Hematopoietic multipotent progenitor cell treated with erythropoietin and hydrocortisone succinate and interleukin-3 and kit ligand, for 8 days (in vitro differentiated cells): ENCODE data around the gene RUFY1.
A peak's percentile ranks its signal among the peaks of the same experiment; 100 is the strongest.
"Not testable (repeated sequence)": the region's sequence is repeated elsewhere in the genome, so short reads cannot be mapped to it uniquely, and the experiment has no call there.

ENCODE experiments used
- DNase-seq: peaks from one replicate; pipeline ENCODE4 v3.0.0-alpha.2; 2015

Gene RUFY1

DNA sequence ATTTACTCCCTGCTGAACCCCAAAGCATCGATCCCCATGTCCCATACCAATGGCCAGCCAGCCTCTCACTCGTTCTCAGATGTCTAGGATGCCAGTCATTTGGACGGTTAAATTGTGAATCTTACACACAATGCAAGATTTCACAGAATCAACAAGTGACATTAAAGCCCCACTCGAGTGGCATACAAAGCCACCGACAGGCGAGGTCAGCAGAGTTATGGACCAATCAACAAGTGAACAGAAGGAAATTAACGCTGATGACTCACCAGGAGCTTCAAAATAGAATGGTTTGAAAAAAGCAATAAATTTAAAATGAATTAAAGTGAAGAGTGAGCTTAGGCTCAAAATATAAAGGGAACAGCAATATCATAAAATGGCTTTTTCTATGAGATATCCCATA is 8.2 kb upstream of the RUFY1 start:
- DNase-seq: no peak

- not testable (repeated sequence) for DNase-seq
Observed at GRCh38 chr5:179543275-179543674, 7.1 kb upstream of the RUFY1 start.

- no peak for DNase-seq
Observed at GRCh38 chr5:179553006-179553405, 2.7 kb downstream of the RUFY1 start.

DNA sequence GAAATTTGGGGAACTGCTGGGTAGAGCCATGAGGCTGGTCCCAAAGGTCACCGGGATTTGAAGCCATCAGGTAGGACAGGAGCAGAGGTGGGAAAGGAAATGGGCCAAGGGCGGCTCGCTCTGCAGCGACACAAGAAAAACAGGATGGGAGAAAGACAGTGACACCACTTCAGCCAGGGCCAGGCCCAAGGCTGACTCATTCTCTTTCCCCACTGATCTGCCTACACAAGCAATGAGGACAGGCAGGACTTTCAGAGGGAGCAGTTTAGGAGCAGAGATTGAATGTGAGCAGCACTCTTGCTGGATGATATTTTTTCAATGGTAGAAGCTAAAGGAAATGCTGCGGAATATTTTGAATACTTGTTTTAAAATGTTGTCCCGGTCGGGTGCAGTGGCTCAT is 3.5 kb downstream of the RUFY1 start:
- DNase-seq: no peak

GRCh38 chr5:179554981-179555380 is 4.6 kb downstream of the RUFY1 start:
- DNase-seq: no peak

GRCh38 chr5:179558261-179558799 is 8.0 kb downstream of the RUFY1 start:
- not testable (repeated sequence) for DNase-seq

- no peak for DNase-seq
Observed at GRCh38 chr5:179558932-179559283, 8.6 kb downstream of the RUFY1 start.

DNA sequence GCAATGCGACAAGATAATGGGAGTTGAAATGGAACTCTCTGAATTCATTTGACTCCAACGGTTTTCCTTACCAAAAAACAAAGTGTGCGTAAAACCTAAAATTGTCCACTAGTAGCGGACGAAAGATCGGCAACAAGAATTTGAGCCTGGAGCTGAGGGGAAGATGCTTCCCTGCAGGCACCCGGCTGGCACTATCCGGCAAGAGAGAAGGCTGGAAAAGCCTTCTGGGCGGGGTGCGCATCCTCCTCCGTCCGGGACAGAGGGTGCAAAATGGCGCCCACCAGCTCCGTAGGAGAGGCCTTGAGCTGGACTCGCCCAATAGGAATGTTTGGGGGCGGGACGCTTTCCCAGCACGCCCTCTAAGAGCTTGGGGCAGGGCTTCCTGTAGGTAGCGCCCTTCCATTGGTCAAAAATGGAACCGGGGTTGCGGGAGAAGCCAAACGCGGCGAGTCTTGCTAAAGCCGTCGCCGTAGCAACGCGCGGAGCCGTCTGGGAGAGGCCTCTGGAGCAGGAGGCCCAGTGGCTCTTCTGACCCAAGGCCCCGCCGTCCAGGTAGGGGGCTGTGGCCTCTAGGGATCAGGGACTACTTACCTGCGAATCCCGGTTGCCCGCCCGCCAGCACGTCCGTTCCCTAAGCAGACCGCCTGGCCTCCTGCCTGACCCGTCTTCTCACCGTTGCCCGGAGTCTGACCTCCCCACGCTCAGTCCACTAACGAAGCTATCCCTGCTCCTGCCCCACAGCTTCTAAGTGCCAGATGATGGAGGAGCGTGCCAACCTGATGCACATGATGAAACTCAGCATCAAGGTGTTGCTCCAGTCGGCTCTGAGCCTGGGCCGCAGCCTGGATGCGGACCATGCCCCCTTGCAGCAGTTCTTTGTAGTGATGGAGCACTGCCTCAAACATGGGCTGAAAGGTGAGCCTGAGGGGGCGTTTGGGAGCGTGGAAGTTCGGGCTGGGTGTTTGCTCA is 9.2 kb downstream of the RUFY1 start:
- peak; percentile 97 for DNase-seq

DNA sequence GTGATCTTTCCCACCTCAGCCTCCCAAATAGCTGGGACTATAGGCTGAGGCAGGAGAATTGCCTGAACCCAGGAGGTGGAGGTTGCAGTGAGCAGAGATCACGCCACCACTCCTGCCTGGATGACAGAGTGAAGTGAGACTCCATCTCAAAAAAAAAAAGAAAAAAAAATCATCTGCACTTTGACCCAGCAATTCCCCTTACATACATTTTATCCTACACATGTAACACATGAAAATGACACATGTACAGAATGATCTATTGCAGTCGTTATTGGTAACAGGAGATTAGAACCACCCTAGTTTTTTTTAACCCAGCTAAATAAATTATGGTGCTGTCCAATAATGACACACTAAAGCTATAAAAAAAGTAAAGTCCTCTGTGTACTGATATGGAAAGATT is 14.2 kb downstream of the RUFY1 start:
- no peak for DNase-seq

DNA sequence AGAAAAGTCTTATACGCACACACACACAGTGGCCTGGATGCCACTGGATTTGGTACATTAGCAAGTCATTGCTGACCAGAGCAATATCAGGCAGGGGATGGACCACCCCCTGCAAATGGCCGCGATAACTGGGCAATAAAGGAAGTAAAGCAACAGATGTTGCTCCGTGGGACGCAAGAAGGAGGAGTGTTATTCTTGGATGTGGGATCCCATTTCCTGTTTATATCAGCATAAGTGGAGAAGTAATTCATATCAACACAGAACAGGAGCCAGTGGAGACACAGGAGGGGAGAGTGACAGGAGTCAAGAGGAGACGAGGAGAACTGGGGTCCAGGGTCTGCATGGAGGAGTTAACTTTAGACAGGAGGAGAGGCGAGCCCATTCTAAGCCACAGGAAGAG is 18.4 kb downstream of the RUFY1 start:
- peak; percentile 56 for DNase-seq

GRCh38 chr5:179572386-179572785 is 22.0 kb downstream of the RUFY1 start:
- DNase-seq: no peak

- DNase-seq: no peak
Observed at GRCh38 chr5:179577286-179577960, 27.1 kb downstream of the RUFY1 start.

- no peak for DNase-seq
Observed at GRCh38 chr5:179585941-179586401, 35.6 kb downstream of the RUFY1 start.

DNA sequence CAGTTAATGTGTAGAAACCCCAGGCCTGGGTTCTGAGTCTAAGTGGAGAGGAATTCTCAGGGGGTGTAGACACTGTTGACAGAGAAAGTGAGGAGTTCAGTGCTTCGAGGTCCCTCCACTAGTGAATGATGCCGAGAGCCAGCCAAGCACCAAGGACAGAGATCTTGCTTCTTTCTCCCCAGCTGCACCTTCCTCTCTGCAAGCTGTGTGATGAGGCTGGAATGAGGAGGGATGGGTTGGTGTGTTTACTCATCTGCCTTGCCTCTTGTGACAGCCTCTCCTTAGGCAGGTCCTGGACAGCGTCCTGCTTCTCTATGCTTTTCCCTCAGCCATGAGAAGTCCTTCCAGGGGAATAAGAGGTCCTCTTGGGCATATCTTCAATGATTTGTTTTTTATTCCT is 37.8 kb downstream of the RUFY1 start:
- no peak for DNase-seq

GRCh38 chr5:179595916-179596315 is 45.6 kb downstream of the RUFY1 start:
- no peak for DNase-seq

DNA sequence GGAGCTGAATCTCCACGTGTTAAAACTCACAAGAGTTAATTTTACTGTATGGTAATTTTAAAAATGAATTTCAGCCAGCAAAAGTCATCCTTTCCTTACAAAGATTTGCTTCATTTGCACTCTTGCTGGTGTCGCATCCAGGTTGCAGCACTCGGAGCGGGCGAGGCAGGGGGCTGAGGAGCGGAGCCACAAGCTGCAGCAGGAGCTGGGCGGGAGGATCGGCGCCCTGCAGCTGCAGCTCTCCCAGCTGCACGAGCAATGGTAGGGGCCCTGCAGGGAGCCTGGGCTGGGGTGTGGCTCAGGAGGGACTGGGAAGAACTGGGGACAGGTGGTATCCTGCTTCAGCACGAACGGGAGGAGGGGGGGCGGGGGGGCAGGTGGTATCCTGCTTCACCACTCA is 46.1 kb downstream of the RUFY1 start:
- no peak for DNase-seq

DNA sequence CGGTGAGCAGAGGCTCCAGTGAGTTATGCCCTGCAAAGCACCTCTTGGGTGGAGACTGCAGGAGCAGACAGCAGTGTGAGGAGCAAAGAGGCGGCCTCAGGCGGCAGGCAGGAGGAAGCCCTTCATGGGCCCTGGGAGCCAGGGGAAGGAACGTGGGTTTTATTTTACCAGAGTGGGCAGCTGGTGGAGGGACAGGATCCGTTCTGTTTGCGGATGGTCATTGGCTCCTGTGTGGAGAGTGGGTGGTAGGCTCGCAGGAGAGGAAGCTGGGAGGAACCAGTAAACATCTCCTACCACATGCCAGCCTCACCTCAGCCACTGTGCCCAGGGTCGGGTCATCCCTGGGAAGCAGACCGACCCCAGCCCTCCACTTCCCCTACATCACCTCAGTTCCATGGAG is 48.7 kb downstream of the RUFY1 start:
- no peak for DNase-seq

DNA sequence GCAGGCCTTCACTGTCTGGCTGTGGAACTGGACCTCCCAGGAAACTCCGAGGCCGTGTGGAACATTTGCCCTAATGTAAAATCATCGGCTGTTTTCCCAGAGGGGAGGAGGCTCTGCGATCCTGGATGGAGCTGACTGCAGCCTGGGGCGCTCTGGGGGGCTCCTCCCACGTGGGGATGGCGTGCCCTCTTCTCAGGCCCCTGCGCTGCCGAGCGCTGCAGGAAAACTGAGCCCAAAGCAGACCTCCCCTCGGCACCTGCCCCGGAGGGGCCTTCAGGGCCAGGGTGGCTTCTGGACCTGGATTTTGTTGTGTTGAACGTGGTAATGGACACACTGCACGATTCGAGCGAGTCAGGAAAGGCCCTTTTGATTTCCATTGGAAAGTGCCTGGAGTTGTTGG is 49.2 kb downstream of the RUFY1 start:
- no peak for DNase-seq

DNA sequence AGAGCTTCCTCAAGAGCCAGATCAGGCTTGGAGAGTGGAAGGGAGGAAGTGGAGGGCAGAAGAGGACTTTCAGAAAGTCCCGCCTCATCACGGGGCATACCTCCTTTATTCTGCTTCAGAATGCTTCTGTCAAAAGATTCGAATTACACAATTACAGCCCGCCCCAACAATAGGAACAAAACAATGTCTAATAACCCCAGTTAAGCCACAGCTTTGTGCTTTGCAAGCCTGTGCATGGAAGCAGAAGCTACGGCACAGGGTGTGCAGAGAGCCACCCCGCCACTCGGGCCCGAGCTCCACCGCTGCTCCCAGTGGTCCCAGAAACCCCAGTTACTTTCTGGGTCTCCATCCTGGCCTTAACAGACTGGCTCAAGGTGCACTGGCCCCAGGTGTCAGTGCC is 49.6 kb downstream of the RUFY1 start:
- DNase-seq: no peak

DNA sequence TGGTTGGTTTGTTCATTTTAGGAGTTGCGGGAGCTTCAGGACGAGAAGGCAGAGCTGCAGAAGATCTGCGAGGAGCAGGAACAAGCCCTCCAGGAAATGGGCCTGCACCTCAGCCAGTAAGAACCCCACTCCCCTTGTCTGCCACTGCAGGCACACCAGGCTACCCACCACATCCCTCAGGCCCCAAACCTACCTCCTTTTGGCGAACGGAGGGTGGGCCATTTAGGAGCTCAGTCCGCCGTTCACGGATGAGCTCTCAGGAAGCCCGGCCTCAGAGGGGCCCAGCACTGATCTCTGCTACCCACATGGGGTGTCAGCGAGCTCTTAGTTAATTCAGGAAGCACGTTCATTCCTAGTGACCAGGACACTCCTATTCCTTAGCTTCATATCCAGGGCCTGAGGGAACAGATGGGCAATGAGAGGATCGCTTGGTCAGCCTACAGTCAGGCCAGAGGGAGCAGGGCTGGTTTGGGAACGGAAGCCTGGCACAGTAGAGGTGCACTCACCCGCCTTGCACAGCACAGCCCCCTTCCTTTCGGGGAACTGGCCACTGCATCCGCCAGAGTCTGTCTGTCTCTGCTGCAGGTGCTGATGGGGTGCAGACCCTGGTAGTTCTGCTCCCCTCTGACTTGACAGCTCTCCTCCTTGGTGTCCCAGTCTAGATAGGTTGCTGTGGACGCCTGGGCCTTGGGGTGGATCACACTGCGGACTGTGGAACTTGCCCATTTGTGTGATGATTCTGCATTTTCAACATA is 51.7 kb downstream of the RUFY1 start:
- no peak for DNase-seq

- DNase-seq: no peak
Observed at GRCh38 chr5:179603308-179603707, 53.0 kb downstream of the RUFY1 start.

- DNase-seq: no peak
Observed at GRCh38 chr5:179605026-179605833, 54.9 kb downstream of the RUFY1 start.
